CD4-positive, alpha-beta T cell treated with Interleukin-15 for 1 hour (primary cell): ENCODE data around the gene AACS.
"Not testable (repeated sequence)": the region's sequence is repeated elsewhere in the genome, so short reads cannot be mapped to it uniquely, and the experiment has no call there.

Source experiments
- DNase-seq: peaks from one replicate; pipeline ENCODE4 v3.0.0-alpha.2; 2020

AACS gene

GRCh38 chr12:125092872-125093680 lies 27.8 kb downstream of the AACS start:
- no peak for DNase-seq

GRCh38 chr12:125093681-125094330 lies 28.6 kb downstream of the AACS start:
- DNase-seq: no peak

- no peak for DNase-seq
Measured at GRCh38 chr12:125096894-125097293, 31.7 kb downstream of the AACS start.

- DNase-seq: no peak
Measured at GRCh38 chr12:125097427-125097826, 32.2 kb downstream of the AACS start.

GRCh38 chr12:125098676-125099408 lies 33.6 kb downstream of the AACS start:
- DNase-seq: no peak

GRCh38 chr12:125099409-125099782 lies 34.2 kb downstream of the AACS start:
- no peak for DNase-seq

GRCh38 chr12:125100551-125101434 lies 35.6 kb downstream of the AACS start:
- DNase-seq: no peak

- DNase-seq: no peak
Measured at GRCh38 chr12:125104982-125105381, 39.7 kb downstream of the AACS start.

GRCh38 chr12:125105600-125105999 lies 40.4 kb downstream of the AACS start:
- DNase-seq: no peak

GRCh38 chr12:125110641-125111360 lies 45.6 kb downstream of the AACS start:
- DNase-seq: no peak

- DNase-seq: no peak
Measured at GRCh38 chr12:125111403-125111802, 46.2 kb downstream of the AACS start.

- not testable (repeated sequence) for DNase-seq
Measured at GRCh38 chr12:125112614-125113013, 47.4 kb downstream of the AACS start.

- DNase-seq: no peak
Measured at GRCh38 chr12:125113263-125113662, 48.0 kb downstream of the AACS start.

GRCh38 chr12:125113789-125114188 lies 48.6 kb downstream of the AACS start:
- DNase-seq: no peak

- peak; percentile 23 for DNase-seq
Measured at GRCh38 chr12:125114365-125115141, 49.3 kb downstream of the AACS start.

GRCh38 chr12:125120566-125120965 lies 55.3 kb downstream of the AACS start:
- DNase-seq: no peak

GRCh38 chr12:125121106-125121505 lies 55.9 kb downstream of the AACS start:
- no peak for DNase-seq

GRCh38 chr12:125122668-125123067 lies 57.4 kb downstream of the AACS start:
- no peak for DNase-seq

GRCh38 chr12:125124320-125124966 lies 59.2 kb downstream of the AACS start:
- no peak for DNase-seq

GRCh38 chr12:125125271-125125670 lies 60.0 kb downstream of the AACS start:
- no peak for DNase-seq
